Fibroblast of lung (primary cell): Measurements from ENCODE around the gene ABCA4.

ENCODE experiments used
- EZH2 ChIP-seq: IDR thresholded peaks from 2 replicates; pipeline ENCODE4 v1.5.1; 2012; ENCODE audit warnings: low read length, control low read depth, mild to moderate bottlenecking; ENCODE audit errors: missing control alignments
- TF ChIP-seq, protein P1 (sequence below), 2 donors: IDR thresholded peaks in 1 of 2; conservative IDR thresholded peaks in 1 of 2; 1 replicate in 1 of 2; 2 replicates in 1 of 2; pipeline ENCODE4 v1.5.1; 2011 to 2012; ENCODE audit warnings: low read length in 2 of 2, control low read depth in 1 of 2, inconsistent platforms in 1 of 2, low read depth in 1 of 2, mild to moderate bottlenecking in 1 of 2

DNA sequence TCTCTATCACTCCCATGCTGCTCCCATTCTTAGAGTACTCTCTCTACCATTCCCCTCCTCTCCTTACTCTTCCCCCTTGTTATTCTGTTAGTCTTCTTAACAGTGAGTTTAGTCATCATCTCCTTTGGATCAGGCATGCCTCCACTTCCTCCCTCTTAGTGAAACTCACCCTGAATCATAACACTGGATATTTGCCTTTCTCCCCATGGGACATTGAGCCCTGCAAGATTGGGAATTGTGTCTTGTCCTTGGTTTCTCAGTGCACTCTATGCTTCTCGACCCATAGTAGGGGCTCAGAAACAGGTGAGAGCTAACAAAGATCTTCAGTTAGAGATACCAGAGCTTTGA is 143.4 kb downstream of the ABCA4 start:
- TF ChIP-seq, protein P1, sequence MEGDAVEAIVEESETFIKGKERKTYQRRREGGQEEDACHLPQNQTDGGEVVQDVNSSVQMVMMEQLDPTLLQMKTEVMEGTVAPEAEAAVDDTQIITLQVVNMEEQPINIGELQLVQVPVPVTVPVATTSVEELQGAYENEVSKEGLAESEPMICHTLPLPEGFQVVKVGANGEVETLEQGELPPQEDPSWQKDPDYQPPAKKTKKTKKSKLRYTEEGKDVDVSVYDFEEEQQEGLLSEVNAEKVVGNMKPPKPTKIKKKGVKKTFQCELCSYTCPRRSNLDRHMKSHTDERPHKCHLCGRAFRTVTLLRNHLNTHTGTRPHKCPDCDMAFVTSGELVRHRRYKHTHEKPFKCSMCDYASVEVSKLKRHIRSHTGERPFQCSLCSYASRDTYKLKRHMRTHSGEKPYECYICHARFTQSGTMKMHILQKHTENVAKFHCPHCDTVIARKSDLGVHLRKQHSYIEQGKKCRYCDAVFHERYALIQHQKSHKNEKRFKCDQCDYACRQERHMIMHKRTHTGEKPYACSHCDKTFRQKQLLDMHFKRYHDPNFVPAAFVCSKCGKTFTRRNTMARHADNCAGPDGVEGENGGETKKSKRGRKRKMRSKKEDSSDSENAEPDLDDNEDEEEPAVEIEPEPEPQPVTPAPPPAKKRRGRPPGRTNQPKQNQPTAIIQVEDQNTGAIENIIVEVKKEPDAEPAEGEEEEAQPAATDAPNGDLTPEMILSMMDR (conservative IDR thresholded peaks at IDR 0.05 in 1 of 2, IDR thresholded peaks at IDR 0.05 in 1 of 2; ENCODE audit: low read depth in 1 of 2, low read length in 2 of 2): no peak
- TF ChIP-seq EZH2: no peak
